ENCODE data around the gene GALNT14.

DNA sequence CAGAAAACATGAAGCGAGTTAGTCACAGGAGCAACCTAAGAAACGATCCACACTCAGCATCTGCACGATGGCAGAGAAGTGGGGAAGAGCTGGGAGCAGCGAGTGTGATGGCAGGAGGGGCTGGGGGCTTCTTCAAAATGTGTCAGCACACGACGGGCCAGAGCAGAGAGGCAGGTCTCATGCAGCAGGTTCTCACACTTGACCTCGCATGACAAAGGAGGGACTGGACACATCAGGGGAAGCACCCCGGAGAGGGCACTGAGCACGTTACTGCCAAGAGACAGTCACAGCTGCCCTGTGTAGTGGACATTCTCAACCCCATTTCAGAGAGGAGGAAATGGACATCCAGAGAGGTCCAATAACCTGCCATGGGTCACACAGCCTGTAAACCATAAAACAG is 226.9 kb downstream of the GALNT14 start:
- TF ChIP-seq CTCF (IDR thresholded peaks at IDR 0.05): no peak
- no peak for TF ChIP-seq POLR2A (IDR thresholded peaks at IDR 0.05)

All from adrenal gland (tissue), 5 donors.